Osteocyte (in vitro differentiated cells): ENCODE results near the gene ALB. TPM values are rescaled to one million over a fixed set of nuclear protein-coding genes. Genes with fewer than 3 reads are reported as not detected.

Source experiments
- DNase-seq: peaks from one replicate; pipeline ENCODE4 v3.0.0; 2021; ENCODE audit warnings: mixed read lengths; ENCODE audit not compliant: unreplicated experiment; ENCODE audit errors: extremely low spot score
- H3K27ac Mint-ChIP-seq: one replicate; pipeline ENCODE4 v1.8.0; 2021; ENCODE audit warnings: mild to moderate bottlenecking, mixed read lengths; ENCODE audit not compliant: unreplicated experiment
- H3K27me3 Mint-ChIP-seq: one replicate; pipeline ENCODE4 v1.8.0; 2021; ENCODE audit warnings: mixed read lengths; ENCODE audit not compliant: unreplicated experiment
- H3K36me3 Mint-ChIP-seq: one replicate; pipeline ENCODE4 v1.8.0; 2021; ENCODE audit warnings: mixed read lengths; ENCODE audit not compliant: unreplicated experiment
- H3K4me1 Mint-ChIP-seq: one replicate; pipeline ENCODE4 v1.8.0; 2021; ENCODE audit warnings: mixed read lengths; ENCODE audit not compliant: unreplicated experiment
- H3K4me3 Mint-ChIP-seq: one replicate; pipeline ENCODE4 v1.8.0; 2021; ENCODE audit warnings: mild to moderate bottlenecking, moderate library complexity, mixed read lengths; ENCODE audit not compliant: unreplicated experiment
- H3K9me3 Mint-ChIP-seq: one replicate; pipeline ENCODE4 v1.8.0; 2021; ENCODE audit warnings: mixed read lengths; ENCODE audit not compliant: unreplicated experiment
- total RNA-seq: library from RNA; stranded (reverse); gene quantifications from 2 replicates; pipeline ENCODE4 v1.2.1, GENCODE V29; 2021
- TF ChIP-seq, protein P1 (sequence below): fragments of 200-600 bp; sonication (generic); IDR thresholded peaks from 2 replicates; pipeline ENCODE4 v1.5.0; 2021; ENCODE audit warnings: antibody characterized with exemption, mild to moderate bottlenecking, moderate library complexity

The ALB gene
- total RNA-seq, 1 donor from 2014 or later: not detected

DNA sequence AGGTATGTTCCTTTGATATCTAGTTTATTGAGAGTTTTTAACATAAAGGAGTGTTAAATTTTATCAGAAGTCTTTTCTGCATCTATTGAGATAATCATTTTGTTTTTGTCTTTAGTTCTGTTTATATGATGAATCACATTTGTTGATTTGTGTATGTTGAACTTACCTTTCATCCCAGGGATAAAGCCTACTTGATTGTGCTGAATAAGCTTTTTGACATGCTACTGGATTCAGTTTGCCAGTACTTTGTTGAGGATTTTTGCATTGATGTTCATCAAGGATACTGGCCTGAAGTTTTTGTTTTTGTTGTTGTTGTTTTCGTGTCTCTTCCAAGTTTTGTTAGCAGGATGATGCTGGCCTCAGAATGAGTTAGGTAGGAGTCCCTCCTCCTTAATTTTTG, 66.6 kb downstream of the ALB start:
- TF ChIP-seq, protein P1, sequence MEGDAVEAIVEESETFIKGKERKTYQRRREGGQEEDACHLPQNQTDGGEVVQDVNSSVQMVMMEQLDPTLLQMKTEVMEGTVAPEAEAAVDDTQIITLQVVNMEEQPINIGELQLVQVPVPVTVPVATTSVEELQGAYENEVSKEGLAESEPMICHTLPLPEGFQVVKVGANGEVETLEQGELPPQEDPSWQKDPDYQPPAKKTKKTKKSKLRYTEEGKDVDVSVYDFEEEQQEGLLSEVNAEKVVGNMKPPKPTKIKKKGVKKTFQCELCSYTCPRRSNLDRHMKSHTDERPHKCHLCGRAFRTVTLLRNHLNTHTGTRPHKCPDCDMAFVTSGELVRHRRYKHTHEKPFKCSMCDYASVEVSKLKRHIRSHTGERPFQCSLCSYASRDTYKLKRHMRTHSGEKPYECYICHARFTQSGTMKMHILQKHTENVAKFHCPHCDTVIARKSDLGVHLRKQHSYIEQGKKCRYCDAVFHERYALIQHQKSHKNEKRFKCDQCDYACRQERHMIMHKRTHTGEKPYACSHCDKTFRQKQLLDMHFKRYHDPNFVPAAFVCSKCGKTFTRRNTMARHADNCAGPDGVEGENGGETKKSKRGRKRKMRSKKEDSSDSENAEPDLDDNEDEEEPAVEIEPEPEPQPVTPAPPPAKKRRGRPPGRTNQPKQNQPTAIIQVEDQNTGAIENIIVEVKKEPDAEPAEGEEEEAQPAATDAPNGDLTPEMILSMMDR: no peak
- Mint-ChIP-seq H3K27me3 (peaks cover 55% of the 10 kb centered on the region), H3K4me1 (no peaks in the 10 kb centered on the region), H3K27ac (no peak overlapping the region), H3K4me3 (no peak overlapping the region), H3K36me3 (no peaks in the 10 kb centered on the region), H3K9me3 (peaks cover 14% of the 10 kb centered on the region)
- DNase-seq: no peak

Other genes starting within 250 kb of the ALB start
- 68.5 and 76.0 TPM in 2 replicates for gene ANKRD17, start 145.5 kb upstream of the ALB start, total RNA-seq
- gene AFP, start 31.9 kb downstream of the ALB start, total RNA-seq: not detected in 2 replicates
- not detected in 2 replicates for gene AFM, start 77.5 kb downstream of the ALB start, total RNA-seq
- not detected in 2 replicates for gene RASSF6, start 216.1 kb downstream of the ALB start, total RNA-seq